ENCODE results near the gene GRB10.

DNA sequence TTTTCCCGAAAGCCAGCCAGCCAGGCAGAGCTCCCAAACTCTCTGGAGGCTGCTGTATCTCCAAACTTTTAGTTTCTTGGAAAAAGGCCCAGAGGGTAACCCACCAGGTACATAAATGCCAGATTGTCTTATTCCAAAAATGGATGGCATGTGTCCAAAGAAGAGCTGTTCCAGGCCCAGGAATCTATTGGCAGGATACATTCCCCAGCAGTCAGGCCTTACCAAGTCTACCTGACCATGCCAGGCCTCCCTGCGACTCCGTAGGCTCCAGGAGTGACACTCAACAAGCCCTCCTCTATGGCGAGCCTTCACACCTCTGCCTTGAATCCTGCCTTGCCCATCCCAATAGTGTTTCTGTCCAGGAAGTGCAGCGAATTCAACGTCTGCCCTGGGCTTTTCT, 95.6 kb downstream of the GRB10 start:
- TF ChIP-seq, protein P1, sequence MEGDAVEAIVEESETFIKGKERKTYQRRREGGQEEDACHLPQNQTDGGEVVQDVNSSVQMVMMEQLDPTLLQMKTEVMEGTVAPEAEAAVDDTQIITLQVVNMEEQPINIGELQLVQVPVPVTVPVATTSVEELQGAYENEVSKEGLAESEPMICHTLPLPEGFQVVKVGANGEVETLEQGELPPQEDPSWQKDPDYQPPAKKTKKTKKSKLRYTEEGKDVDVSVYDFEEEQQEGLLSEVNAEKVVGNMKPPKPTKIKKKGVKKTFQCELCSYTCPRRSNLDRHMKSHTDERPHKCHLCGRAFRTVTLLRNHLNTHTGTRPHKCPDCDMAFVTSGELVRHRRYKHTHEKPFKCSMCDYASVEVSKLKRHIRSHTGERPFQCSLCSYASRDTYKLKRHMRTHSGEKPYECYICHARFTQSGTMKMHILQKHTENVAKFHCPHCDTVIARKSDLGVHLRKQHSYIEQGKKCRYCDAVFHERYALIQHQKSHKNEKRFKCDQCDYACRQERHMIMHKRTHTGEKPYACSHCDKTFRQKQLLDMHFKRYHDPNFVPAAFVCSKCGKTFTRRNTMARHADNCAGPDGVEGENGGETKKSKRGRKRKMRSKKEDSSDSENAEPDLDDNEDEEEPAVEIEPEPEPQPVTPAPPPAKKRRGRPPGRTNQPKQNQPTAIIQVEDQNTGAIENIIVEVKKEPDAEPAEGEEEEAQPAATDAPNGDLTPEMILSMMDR (IDR thresholded peaks at IDR 0.05): no peak
- TF ChIP-seq POLR2A (IDR thresholded peaks at IDR 0.05): no peak
